K562 (cell line): ENCODE data around the gene CFAP251. TPM values are rescaled to one million over a fixed set of nuclear protein-coding genes. Genes with fewer than 3 reads are reported as not detected.

Experiments
- ARNT ChIP-seq, 2 experiments: fragments of 450-650 bp; IDR thresholded peaks; 2 replicates each; pipeline ENCODE4 v1.6.1; 2016; ENCODE audit warnings: mild to moderate bottlenecking in 1 of 2
- CHD1 ChIP-seq: fragments of 200-600 bp; sonication (generic); IDR thresholded peaks from one replicate; pipeline ENCODE4 v1.6.1; 2012; ENCODE audit warnings: mild to moderate bottlenecking, moderate library complexity, low read length, inconsistent platforms
- GABPA ChIP-seq: fragments of 200-800 bp; sonication (Bioruptor generic); conservative IDR thresholded peaks from 2 replicates; pipeline ENCODE4 v1.6.1; 2016; ENCODE audit warnings: low read depth, missing genetic modification characterization, missing compliant biosample characterization
- HDAC3 ChIP-seq: fragments of 450-650 bp; IDR thresholded peaks from 2 replicates; pipeline ENCODE4 v1.6.1; 2018; ENCODE audit warnings: borderline replicate concordance, mild to moderate bottlenecking, moderate library complexity; ENCODE audit not compliant: partially characterized antibody
- NFE2L1 ChIP-seq: fragments of 450-650 bp; IDR thresholded peaks from 2 replicates; pipeline ENCODE4 v1.6.1; 2016; ENCODE audit warnings: missing genetic modification characterization, low read depth, mild to moderate bottlenecking, missing compliant biosample characterization, moderate library complexity, borderline replicate concordance
- NFIX ChIP-seq: fragments of 250-450 bp; sonication (Bioruptor Pico); IDR thresholded peaks from 2 replicates; pipeline ENCODE4 v1.4.0; 2020; ENCODE audit warnings: low read depth, mild to moderate bottlenecking, moderate library complexity
- POLR2G ChIP-seq: fragments of 200-400 bp; formaldehyde crosslinking; IDR thresholded peaks from 2 replicates; pipeline ENCODE4 v1.6.1; 2017; ENCODE audit warnings: low read depth, mild to moderate bottlenecking, antibody characterized with exemption, low read length, moderate library complexity
- RBBP5 ChIP-seq: fragments of 200-600 bp; sonication (generic); IDR thresholded peaks from 2 replicates; pipeline ENCODE4 v1.6.1; 2012; ENCODE audit warnings: borderline replicate concordance, mild to moderate bottlenecking, low read length, control low read depth, inconsistent platforms; ENCODE audit not compliant: insufficient read depth, poor library complexity, severe bottlenecking
- RBM15 ChIP-seq: fragments of 200-400 bp; formaldehyde crosslinking; IDR thresholded peaks from 2 replicates; pipeline ENCODE4 v1.6.1; 2018; ENCODE audit warnings: mild to moderate bottlenecking, low read length, moderate library complexity; ENCODE audit not compliant: insufficient read depth
- RBM25 ChIP-seq: fragments of 200-400 bp; formaldehyde crosslinking; IDR thresholded peaks from 2 replicates; pipeline ENCODE4 v1.6.1; 2018; ENCODE audit warnings: low read length, low read depth, moderate library complexity; ENCODE audit not compliant: severe bottlenecking
- U2AF2 ChIP-seq: fragments of 200-400 bp; formaldehyde crosslinking; optimal IDR thresholded peaks from 2 replicates; pipeline ENCODE3; 2017; ENCODE audit warnings: low read depth, mild to moderate bottlenecking, low read length
- ZNF175 ChIP-seq: fragments of 200-800 bp; sonication (Bioruptor generic); IDR thresholded peaks from 2 replicates; pipeline ENCODE4 v1.6.1; 2016; ENCODE audit warnings: low read depth, mild to moderate bottlenecking, missing genetic modification characterization, missing compliant biosample characterization
- polyA plus RNA-seq, 8 experiments: library from polyadenylated mRNA; depleted of rRNA in 4 of 8; stranded (reverse) in 5 of 8; unstranded in 3 of 8; fragments of >200 nt; fragmentation: Nextera tagmentation in 2 of 8; fragmentation: Illumina TruSeq in 1 of 8; extraction: Ambion mirVana in 2 of 8; extraction: Trizol in 1 of 8; gene quantifications; 2 replicates each; pipeline versions ENCODE4 v1.2.1 to v1.2.3, GENCODE V29; 2011 to 2014; ENCODE audit warnings: inconsistent platforms in 1 of 8, missing spikeins in 1 of 8
- total RNA-seq, 7 experiments: library from RNA; depleted of rRNA in 6 of 7; stranded (reverse); fragments of >200 nt in 6 of 7; fragmentation: Illumina TruSeq in 2 of 7; extraction: Trizol in 2 of 7; gene quantifications; 2 replicates each; pipeline versions ENCODE4 v1.2.1 to v1.2.3, GENCODE V29; 2011 to 2021; ENCODE audit warnings: low replicate concordance in 1 of 7
- TF ChIP-seq, protein P1 (sequence below), 2 experiments: fragments of 200-800 bp in 1 of 2; sonication (Bioruptor generic) in 1 of 2; sonication (generic) in 1 of 2; formaldehyde crosslinking in 1 of 2; IDR thresholded peaks in 1 of 2; conservative IDR thresholded peaks in 1 of 2; 2 replicates each; pipeline versions ENCODE4 v1.5.0 to v1.6.1; 2016 to 2020; ENCODE audit warnings: missing compliant biosample characterization in 1 of 2, missing genetic modification characterization in 1 of 2, missing genetic modification reagents in 1 of 2
- TF ChIP-seq, protein P2 (sequence below), 2 experiments: IDR thresholded peaks; 2 replicates each; pipeline ENCODE4 v1.6.1; 2011; ENCODE audit warnings: borderline replicate concordance in 1 of 2, control low read depth in 1 of 2, low read depth in 1 of 2, low read length in 1 of 2, mild to moderate bottlenecking in 1 of 2, mixed read lengths in 1 of 2, moderate library complexity in 1 of 2; ENCODE audit not compliant: insufficient read depth in 1 of 2, insufficient read length in 1 of 2, poor library complexity in 1 of 2, severe bottlenecking in 1 of 2; ENCODE audit errors: extremely low read depth in 1 of 2
- TF ChIP-seq, protein P3 (sequence below): fragments of 250-450 bp; sonication (Bioruptor Pico); IDR thresholded peaks from 2 replicates; pipeline ENCODE4 v1.5.0; 2021
- TF ChIP-seq, protein P4 (sequence below): fragments of 250-450 bp; sonication (Bioruptor Pico); IDR thresholded peaks from 2 replicates; pipeline ENCODE4 v1.4.0; 2020; ENCODE audit warnings: mild to moderate bottlenecking, moderate library complexity
- TF ChIP-seq, protein P5 (sequence below): fragments of 250-450 bp; sonication (Bioruptor Pico); IDR thresholded peaks from 2 replicates; pipeline ENCODE4 v1.9.0; 2021; ENCODE audit warnings: mild to moderate bottlenecking, inconsistent platforms

CFAP251 gene
- total and polyA plus RNA-seq, 9 of the 15 experiments (the other 6 are each of a cell fraction or from before 2014, with no cell fraction given), result 16.6 to 31.0 (median 19.1) TPM

DNA sequence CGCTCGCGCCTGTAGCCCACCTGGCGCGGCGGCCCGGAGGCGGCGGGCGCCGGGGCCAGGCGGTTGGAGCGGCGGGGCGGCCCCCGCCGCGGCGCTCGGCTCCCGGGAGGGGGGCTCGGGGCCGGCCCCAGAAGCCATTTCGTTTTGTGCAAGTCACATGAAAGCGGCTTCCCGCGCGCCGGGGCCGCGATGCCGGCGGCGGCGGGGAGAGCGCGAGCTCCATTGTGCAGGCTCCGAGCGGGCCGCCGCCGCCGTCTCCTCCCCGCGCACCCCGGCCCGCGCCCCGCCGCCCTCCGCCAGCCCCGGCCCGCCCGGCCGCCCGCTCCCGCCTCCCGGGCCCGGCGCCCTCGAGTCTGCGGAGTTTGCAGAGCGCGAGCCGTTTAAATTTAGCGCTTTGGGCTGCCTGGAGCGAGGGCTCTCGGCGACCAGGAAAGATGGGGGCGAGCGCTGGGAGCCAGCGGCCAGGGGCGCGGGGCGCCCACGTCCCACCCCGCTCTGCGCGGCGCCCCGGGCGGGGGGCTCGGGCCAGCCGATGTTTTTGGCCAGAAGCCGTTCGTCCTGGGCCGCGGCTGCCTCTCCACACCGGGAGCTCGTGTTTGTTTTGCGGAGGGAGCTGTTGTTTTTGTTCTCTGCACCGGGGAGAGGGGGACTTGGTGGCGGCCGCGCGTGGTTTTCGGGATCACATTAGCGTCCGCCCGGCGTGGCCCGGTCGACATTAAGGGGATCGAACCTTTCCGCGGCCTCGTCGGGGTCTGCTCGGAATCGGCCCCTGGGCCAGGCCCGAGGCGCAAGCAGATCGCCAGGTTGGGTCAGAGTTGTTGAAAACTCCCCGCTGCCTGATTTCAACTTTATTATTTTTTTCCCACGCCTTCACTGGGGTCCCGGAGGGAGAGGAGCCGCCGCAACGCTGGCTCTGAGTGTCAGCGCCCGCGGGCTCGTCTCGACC lies 104.3 kb downstream of the CFAP251 start (continued):
- TF ChIP-seq NFE2L1 (tag) (no peak), U2AF2 (no peak), POLR2G (peak; percentile 62), RBM15 (no peak), ARNT (IDR thresholded peaks at IDR 0.05) (no peak), NFIX (CRISPR knock-in tag) (no peak), RBBP5 (peak; percentile 68), GABPA (tag) (0 out of 2 replicates have a peak, but pooled peaks have one; percentile 3), RBM25 (no peak), ZNF175 (CRISPR knock-in tag) (no peak), CHD1 (peak; percentile 71), HDAC3 (no peak)
- TF ChIP-seq, protein P1, sequence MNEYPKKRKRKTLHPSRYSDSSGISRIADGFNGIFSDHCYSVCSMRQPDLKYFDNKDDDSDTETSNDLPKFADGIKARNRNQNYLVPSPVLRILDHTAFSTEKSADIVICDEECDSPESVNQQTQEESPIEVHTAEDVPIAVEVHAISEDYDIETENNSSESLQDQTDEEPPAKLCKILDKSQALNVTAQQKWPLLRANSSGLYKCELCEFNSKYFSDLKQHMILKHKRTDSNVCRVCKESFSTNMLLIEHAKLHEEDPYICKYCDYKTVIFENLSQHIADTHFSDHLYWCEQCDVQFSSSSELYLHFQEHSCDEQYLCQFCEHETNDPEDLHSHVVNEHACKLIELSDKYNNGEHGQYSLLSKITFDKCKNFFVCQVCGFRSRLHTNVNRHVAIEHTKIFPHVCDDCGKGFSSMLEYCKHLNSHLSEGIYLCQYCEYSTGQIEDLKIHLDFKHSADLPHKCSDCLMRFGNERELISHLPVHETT (CRISPR knock-in tag; conservative IDR thresholded peaks at IDR 0.05 in 1 of 2, IDR thresholded peaks at IDR 0.05 in 1 of 2), result 0 out of 4 replicates have a peak, but pooled peaks of 1 of the 2 experiments have one; percentile 23
- TF ChIP-seq, protein P2, sequence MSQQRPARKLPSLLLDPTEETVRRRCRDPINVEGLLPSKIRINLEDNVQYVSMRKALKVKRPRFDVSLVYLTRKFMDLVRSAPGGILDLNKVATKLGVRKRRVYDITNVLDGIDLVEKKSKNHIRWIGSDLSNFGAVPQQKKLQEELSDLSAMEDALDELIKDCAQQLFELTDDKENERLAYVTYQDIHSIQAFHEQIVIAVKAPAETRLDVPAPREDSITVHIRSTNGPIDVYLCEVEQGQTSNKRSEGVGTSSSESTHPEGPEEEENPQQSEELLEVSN (IDR thresholded peaks at IDR 0.05; ENCODE audit: borderline replicate concordance in 1 of 2, extremely low read depth in 1 of 2, insufficient read depth in 1 of 2, insufficient read length in 1 of 2, low read depth in 1 of 2, low read length in 1 of 2, poor library complexity in 1 of 2, severe bottlenecking in 1 of 2), result peak; percentile 55 to 98
- TF ChIP-seq, protein P3, sequence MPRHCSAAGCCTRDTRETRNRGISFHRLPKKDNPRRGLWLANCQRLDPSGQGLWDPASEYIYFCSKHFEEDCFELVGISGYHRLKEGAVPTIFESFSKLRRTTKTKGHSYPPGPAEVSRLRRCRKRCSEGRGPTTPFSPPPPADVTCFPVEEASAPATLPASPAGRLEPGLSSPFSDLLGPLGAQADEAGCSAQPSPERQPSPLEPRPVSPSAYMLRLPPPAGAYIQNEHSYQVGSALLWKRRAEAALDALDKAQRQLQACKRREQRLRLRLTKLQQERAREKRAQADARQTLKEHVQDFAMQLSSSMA (CRISPR knock-in tag), result no peak
- TF ChIP-seq, protein P4, sequence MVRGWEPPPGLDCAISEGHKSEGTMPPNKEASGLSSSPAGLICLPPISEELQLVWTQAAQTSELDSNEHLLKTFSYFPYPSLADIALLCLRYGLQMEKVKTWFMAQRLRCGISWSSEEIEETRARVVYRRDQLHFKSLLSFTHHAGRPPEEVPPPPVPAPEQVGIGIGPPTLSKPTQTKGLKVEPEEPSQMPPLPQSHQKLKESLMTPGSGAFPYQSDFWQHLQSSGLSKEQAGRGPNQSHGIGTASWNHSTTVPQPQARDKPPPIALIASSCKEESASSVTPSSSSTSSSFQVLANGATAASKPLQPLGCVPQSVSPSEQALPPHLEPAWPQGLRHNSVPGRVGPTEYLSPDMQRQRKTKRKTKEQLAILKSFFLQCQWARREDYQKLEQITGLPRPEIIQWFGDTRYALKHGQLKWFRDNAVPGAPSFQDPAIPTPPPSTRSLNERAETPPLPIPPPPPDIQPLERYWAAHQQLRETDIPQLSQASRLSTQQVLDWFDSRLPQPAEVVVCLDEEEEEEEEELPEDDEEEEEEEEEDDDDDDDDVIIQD (CRISPR knock-in tag), result no peak
- TF ChIP-seq, protein P5, sequence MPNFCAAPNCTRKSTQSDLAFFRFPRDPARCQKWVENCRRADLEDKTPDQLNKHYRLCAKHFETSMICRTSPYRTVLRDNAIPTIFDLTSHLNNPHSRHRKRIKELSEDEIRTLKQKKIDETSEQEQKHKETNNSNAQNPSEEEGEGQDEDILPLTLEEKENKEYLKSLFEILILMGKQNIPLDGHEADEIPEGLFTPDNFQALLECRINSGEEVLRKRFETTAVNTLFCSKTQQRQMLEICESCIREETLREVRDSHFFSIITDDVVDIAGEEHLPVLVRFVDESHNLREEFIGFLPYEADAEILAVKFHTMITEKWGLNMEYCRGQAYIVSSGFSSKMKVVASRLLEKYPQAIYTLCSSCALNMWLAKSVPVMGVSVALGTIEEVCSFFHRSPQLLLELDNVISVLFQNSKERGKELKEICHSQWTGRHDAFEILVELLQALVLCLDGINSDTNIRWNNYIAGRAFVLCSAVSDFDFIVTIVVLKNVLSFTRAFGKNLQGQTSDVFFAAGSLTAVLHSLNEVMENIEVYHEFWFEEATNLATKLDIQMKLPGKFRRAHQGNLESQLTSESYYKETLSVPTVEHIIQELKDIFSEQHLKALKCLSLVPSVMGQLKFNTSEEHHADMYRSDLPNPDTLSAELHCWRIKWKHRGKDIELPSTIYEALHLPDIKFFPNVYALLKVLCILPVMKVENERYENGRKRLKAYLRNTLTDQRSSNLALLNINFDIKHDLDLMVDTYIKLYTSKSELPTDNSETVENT (CRISPR knock-in tag), result no peak
